Colonic mucosa (tissue), 4 donors: Measurements from ENCODE around the gene ZCCHC7. TPM values are rescaled to one million over a fixed set of nuclear protein-coding genes. Genes with fewer than 3 reads are reported as not detected.
"Not testable (repeated sequence)": the region's sequence is repeated elsewhere in the genome, so short reads cannot be mapped to it uniquely, and the experiment has no call there.

Source experiments
- DNase-seq: peaks from one replicate; pipeline ENCODE4 v3.0.0-alpha.2; 2020
- H3K27ac ChIP-seq: fragments of 200-600 bp; one replicate; pipeline ENCODE4 v1.8.0; 2021
- H3K27me3 ChIP-seq: fragments of 200-600 bp; one replicate; pipeline ENCODE4 v1.8.0; 2021
- H3K36me3 ChIP-seq: fragments of 200-600 bp; one replicate; pipeline ENCODE4 v1.8.0; 2021
- H3K4me1 ChIP-seq: fragments of 200-600 bp; one replicate; pipeline ENCODE4 v1.8.0; 2021; ENCODE audit warnings: mild to moderate bottlenecking
- H3K4me3 ChIP-seq: fragments of 200-600 bp; one replicate; pipeline ENCODE4 v1.8.0; 2021
- H3K9ac ChIP-seq, 2 donors: one replicate each; pipeline ENCODE4 v1.7.0; 2013; ENCODE audit warnings: control low read depth in 2 of 2, low read depth in 2 of 2, low read length in 2 of 2
- H3K9me3 ChIP-seq: fragments of 200-600 bp; one replicate; pipeline ENCODE4 v1.8.0; 2021
- intact Hi-C: fragments of 100-400 bp; cut with DNase I; formaldehyde crosslinking; loops from one replicate; pipeline ENCODE4 v1.14.1; 2022
- total RNA-seq, 2 donors: library from RNA; stranded (reverse); fragmentation: NEBNext Ultra II Directional in 1 of 2; extraction: Animal tissue kit (Norgen Biotek cat#: 25700) in 1 of 2; gene quantifications; one replicate each; pipeline ENCODE4 v1.2.1, GENCODE V29; 2021
- TF ChIP-seq, protein P1 (sequence below): fragments of 200-600 bp; IDR thresholded peaks from one replicate; pipeline ENCODE4 v1.8.0; 2022; ENCODE audit warnings: antibody characterized with exemption, mild to moderate bottlenecking
- donor health status: healthy.
- donor health status: DM: no; HTN: no; CAD: no.
- donor health status: DM: no; HTN: no; CAD: no.

Gene ZCCHC7
- total RNA-seq, 2 donors from 2014 or later: 14.6 to 15.9 TPM

DNA sequence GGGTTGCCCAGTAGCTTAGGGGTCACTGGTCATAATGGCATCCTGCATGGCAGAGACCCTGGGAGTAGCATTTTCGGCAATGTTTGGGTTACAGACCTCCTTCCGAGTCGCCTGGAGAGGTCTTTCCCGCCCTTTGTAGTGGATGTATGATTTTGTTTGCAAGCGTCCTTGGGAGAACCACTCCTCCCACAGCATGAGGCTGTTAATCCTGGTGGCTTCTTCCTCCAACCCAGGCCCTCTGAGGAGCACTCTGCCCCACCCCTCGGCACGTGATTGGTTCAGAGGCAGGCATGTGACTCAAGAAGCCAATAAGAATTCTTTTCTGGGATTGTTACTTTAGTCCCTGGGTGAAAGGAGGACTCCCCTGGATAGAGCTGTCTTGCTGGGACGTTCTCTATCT is 271.9 kb downstream of the ZCCHC7 start:
- intact Hi-C loops: loop anchor here (5.0 kb wide), 1 partner anchor 395 kb away; no protein-coding TSS in a partner anchor
- TF ChIP-seq, protein P1, sequence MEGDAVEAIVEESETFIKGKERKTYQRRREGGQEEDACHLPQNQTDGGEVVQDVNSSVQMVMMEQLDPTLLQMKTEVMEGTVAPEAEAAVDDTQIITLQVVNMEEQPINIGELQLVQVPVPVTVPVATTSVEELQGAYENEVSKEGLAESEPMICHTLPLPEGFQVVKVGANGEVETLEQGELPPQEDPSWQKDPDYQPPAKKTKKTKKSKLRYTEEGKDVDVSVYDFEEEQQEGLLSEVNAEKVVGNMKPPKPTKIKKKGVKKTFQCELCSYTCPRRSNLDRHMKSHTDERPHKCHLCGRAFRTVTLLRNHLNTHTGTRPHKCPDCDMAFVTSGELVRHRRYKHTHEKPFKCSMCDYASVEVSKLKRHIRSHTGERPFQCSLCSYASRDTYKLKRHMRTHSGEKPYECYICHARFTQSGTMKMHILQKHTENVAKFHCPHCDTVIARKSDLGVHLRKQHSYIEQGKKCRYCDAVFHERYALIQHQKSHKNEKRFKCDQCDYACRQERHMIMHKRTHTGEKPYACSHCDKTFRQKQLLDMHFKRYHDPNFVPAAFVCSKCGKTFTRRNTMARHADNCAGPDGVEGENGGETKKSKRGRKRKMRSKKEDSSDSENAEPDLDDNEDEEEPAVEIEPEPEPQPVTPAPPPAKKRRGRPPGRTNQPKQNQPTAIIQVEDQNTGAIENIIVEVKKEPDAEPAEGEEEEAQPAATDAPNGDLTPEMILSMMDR: no peak
- no peaks in the 10 kb centered on the region for H3K36me3 ChIP-seq
- no peak overlapping the region for H3K4me3 ChIP-seq
- no peaks in the 10 kb centered on the region for H3K27me3 ChIP-seq
- H3K4me1 ChIP-seq: no peaks in the 10 kb centered on the region
- no peak overlapping the region for H3K27ac ChIP-seq
- no peaks in the 10 kb centered on the region for H3K9me3 ChIP-seq
- no peak overlapping the region for H3K9ac ChIP-seq
- DNase-seq: no peak

DNA sequence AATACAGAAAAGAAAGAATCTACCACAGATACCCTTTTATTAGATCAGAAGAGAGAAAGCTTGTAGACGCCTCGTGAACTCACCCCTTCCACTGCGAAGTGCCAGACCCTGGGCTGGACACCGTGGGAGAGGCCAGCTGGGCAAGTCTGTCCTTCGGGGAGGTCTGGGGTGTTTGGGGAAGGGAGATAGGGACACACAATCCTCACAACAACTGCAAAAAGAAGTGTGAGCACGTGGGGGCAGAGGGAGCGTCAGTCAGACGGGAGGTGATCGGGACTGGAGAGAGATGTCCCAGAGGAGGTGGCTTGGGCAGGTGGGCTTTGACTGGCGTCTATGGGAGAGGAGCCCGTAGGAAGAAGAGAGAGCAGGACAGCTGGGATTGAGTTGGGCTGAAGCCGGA is 274.9 kb downstream of the ZCCHC7 start:
- Histone ChIP-seq H3K27ac (no peak overlapping the region), H3K9ac (no peak overlapping the region), H3K4me3 (no peak overlapping the region), H3K4me1 (no peaks in the 10 kb centered on the region), H3K36me3 (no peaks in the 10 kb centered on the region), H3K27me3 (no peaks in the 10 kb centered on the region), H3K9me3 (no peaks in the 10 kb centered on the region)
- TF ChIP-seq, protein P1: no peak
- intact Hi-C loops: no loop called here
- no peak for DNase-seq

DNA sequence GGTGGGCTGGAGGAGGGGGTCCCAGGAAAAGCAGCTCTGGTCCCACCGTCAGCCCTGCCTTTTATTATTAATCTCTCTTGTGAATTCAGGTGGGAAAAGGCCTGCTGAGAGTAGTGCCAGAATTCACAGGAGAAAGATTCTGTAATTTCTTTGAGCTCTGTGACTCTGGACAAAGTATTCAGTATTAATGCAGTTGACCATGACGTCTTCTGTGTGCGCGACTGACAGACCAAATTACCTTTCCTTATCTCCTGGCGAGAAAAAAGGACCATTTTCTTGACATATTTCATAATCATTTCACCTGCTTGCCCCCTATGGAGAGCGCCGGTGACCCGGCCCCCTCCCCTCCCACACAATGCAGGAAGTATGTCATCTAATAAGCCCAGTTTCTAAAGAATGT is 275.3 kb downstream of the ZCCHC7 start:
- no peak for DNase-seq
- Histone ChIP-seq H3K4me1 (no peaks in the 10 kb centered on the region), H3K36me3 (no peaks in the 10 kb centered on the region), H3K4me3 (no peak overlapping the region), H3K9ac (no peak overlapping the region), H3K27ac (no peak overlapping the region), H3K9me3 (no peaks in the 10 kb centered on the region), H3K27me3 (no peaks in the 10 kb centered on the region)
- TF ChIP-seq, protein P1: no peak
- intact Hi-C loops: no loop called here

DNA sequence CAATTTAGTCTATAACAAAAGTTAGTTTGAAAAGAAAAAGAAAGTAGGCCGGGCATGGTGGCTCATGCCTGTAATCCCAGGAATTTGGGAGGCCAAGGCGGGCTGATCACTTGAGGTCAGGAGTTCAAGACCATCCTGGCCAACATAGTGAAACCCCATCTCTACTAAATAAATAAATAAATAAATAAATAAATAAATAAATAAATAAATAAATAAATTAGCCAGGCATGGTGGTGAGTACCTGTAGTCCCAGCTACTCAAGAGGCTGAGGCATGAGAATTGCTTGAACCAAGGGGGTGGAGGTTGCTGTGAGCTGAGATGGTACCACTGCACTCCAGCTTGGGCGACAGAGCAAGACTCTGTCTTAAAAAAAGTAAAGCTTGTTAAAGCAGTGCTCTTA is 277.6 kb downstream of the ZCCHC7 start:
- H3K36me3 ChIP-seq, H3K27ac ChIP-seq, H3K27me3 ChIP-seq, intact Hi-C loops, H3K9ac ChIP-seq, DNase-seq, H3K9me3 ChIP-seq, H3K4me1 ChIP-seq, H3K4me3 ChIP-seq: not testable (repeated sequence)

DNA sequence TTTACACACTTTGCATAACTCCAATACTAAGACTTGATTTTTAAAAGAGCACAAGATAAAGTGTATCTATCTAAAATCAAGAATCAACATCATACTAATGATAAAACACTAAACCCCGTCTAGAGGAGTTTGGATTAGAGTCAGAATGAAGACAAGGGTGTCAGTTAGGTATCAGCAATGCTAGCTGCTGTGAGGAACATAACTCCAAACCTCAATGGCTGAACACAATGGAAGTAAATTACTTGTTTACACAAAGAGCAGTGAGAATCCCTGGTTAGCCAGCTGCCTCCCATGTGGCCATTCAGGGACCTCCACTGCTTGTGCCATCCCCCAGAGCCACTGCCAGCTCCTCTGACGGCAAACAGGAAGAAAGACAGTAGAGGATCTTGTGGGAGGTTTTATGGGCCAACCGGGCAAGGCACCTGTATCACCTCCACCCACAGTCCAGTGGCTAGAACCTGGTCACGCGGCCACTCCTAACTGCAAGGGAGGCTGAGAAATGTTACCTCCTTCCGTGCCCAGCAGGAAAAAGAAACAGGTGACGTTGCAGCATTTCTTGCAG is 278.2 kb downstream of the ZCCHC7 start:
- Histone ChIP-seq H3K27ac (no peak overlapping the region), H3K9ac (no peak overlapping the region), H3K36me3 (no peaks in the 10 kb centered on the region), H3K4me1 (no peaks in the 10 kb centered on the region), H3K27me3 (no peaks in the 10 kb centered on the region), H3K9me3 (no peaks in the 10 kb centered on the region), H3K4me3 (no peak overlapping the region)
- intact Hi-C loops: no loop called here
- TF ChIP-seq, protein P1: no peak
- no peak for DNase-seq

DNA sequence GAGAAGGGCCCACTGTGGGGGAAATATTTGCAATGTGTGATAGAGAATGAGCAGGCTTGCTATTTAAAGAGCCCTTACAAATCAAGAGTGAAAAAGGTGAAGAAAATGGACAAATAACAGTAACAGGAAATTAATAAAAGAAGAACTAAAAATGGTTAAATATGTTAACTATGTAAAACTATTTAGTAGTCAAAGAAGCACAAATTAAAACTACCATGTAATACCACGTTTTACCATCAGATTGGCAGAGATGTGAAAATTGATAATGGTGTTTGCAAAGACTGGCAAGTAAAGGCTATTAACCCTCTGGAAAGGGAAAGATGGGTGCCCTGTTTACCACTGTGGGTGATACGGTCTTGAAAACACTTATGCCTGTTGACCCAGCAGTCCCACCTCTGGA is 279.0 kb downstream of the ZCCHC7 start:
- intact Hi-C loops: no loop called here
- Histone ChIP-seq H3K27ac (no peak overlapping the region), H3K36me3 (no peaks in the 10 kb centered on the region), H3K9me3 (no peaks in the 10 kb centered on the region), H3K4me1 (no peaks in the 10 kb centered on the region), H3K9ac (no peak overlapping the region), H3K4me3 (no peak overlapping the region), H3K27me3 (no peaks in the 10 kb centered on the region)
- TF ChIP-seq, protein P1: no peak
- DNase-seq: no peak
